ENCODE results near the gene HAP1. TPM values are rescaled to one million over a fixed set of nuclear protein-coding genes. Genes with fewer than 3 reads are reported as not detected.

HAP1 gene
- total RNA-seq, 1 experiment from 2014 or later: 2.5 TPM

- DNase-seq: no peak
- Histone ChIP-seq H3K23ac (ENCODE audit: insufficient read length, low read depth, low read length) (no peak overlapping the region), H3K14ac (ENCODE audit: insufficient read depth, low read length) (no peak overlapping the region), H3K79me1 (ENCODE audit: insufficient read depth, low read depth, low read length, poor library complexity, severe bottlenecking) (no peaks in the 10 kb centered on the region), H3K18ac (ENCODE audit: insufficient read length, low read depth, low read length) (no peak overlapping the region), H2BK20ac (ENCODE audit: low read depth, low read length, poor library complexity, severe bottlenecking) (no peak overlapping the region), H3K4me1 (ENCODE audit: insufficient read depth, low read length) (peaks cover 7% of the 10 kb centered on the region; the same call in 1 of the 2 replicates), H2BK15ac (ENCODE audit: low read depth, low read length) (no peak overlapping the region), H2AFZ (ENCODE audit: low read length) (no peak overlapping the region), H3K79me2 (ENCODE audit: insufficient read depth, low read length) (no peaks in the 10 kb centered on the region; the same call in 1 of the 2 replicates), H2AK5ac (ENCODE audit: insufficient read length, low read length) (no peak overlapping the region), H3K4me2 (ENCODE audit: insufficient read depth, insufficient read length, low read length) (no peak overlapping the region), H3K27ac (ENCODE audit: insufficient read length, low read depth, low read length) (no peak overlapping the region), H4K91ac (ENCODE audit: insufficient read length, low read depth, low read length) (no peak overlapping the region), H2BK5ac (ENCODE audit: insufficient read length, low read length) (no peak overlapping the region), H4K8ac (replicated peaks; ENCODE audit: insufficient read length, low read depth, low read length) (no peak overlapping the region), H3K27me3 (ENCODE audit: insufficient read depth, low read length) (no peaks in the 10 kb centered on the region), H3T11ph (ENCODE audit: low read length) (no peak overlapping the region), H3K9me3 (ENCODE audit: control insufficient read depth, low read depth, low read length) (no peaks in the 10 kb centered on the region), H4K5ac (ENCODE audit: insufficient read length, low read depth, low read length) (no peak overlapping the region), H3K9ac (ENCODE audit: extremely low read depth, insufficient read length, low read length) (no peak overlapping the region), H4K20me1 (ENCODE audit: control insufficient read depth, insufficient read depth, insufficient read length) (no peaks in the 10 kb centered on the region), H3K23me2 (ENCODE audit: insufficient read length, low read depth, low read length, poor library complexity, severe bottlenecking) (no peaks in the 10 kb centered on the region), H3K56ac (ENCODE audit: insufficient read length, low read depth, low read length) (no peak overlapping the region), H3K4ac (ENCODE audit: low read depth, low read length) (no peak overlapping the region), H2BK12ac (ENCODE audit: insufficient read length, low read depth, low read length) (no peak overlapping the region), H2BK120ac (ENCODE audit: low read depth, low read length, poor library complexity, severe bottlenecking) (no peak overlapping the region)
- no peaks in the 10 kb centered on the region for H3K27me3 Mint-ChIP-seq (ENCODE audit: low read depth)
- H3K36me3 Mint-ChIP-seq (ENCODE audit: insufficient read depth in 1 of 3, low read depth in 3 of 3): peaks cover 30 to 64% (median 64%) of the 10 kb centered on the region in 3 experiments
- H3K9me3 Mint-ChIP-seq: no peaks in the 10 kb centered on the region
- TF ChIP-seq, protein P1, sequence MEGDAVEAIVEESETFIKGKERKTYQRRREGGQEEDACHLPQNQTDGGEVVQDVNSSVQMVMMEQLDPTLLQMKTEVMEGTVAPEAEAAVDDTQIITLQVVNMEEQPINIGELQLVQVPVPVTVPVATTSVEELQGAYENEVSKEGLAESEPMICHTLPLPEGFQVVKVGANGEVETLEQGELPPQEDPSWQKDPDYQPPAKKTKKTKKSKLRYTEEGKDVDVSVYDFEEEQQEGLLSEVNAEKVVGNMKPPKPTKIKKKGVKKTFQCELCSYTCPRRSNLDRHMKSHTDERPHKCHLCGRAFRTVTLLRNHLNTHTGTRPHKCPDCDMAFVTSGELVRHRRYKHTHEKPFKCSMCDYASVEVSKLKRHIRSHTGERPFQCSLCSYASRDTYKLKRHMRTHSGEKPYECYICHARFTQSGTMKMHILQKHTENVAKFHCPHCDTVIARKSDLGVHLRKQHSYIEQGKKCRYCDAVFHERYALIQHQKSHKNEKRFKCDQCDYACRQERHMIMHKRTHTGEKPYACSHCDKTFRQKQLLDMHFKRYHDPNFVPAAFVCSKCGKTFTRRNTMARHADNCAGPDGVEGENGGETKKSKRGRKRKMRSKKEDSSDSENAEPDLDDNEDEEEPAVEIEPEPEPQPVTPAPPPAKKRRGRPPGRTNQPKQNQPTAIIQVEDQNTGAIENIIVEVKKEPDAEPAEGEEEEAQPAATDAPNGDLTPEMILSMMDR (conservative IDR thresholded peaks at IDR 0.05): no peak
- H3K4me1 Mint-ChIP-seq: peaks cover 25 to 29% of the 10 kb centered on the region in 2 experiments
- no peak overlapping the region for H3K4me3 Mint-ChIP-seq
- WGBS (ENCODE audit: extremely low coverage, insufficient read length, low lambda C conversion rate): no CpG with 5 or more reads among the region's 16 CpGs
- H3K27ac Mint-ChIP-seq: no peak overlapping the region; a peak in 1 of 7 replicates
Measured at GRCh38 chr17:41769346-41769862, 35.0 kb upstream of the HAP1 start.
